GM18498 (cell line): ENCODE data around the gene TTLL10.

Experiments used
- ATAC-seq: cut with Tn5 transposase; IDR thresholded peaks from one replicate; pipeline ENCODE4 v1.9.1; 2021; ENCODE audit warnings: mild to moderate bottlenecking, moderate library complexity; ENCODE audit not compliant: unreplicated experiment

Gene TTLL10

GRCh38 chr1:1203561-1204424 lies 30.1 kb downstream of the TTLL10 start:
- no peak for ATAC-seq

GRCh38 chr1:1204425-1204920 lies 30.8 kb downstream of the TTLL10 start:
- no peak for ATAC-seq

DNA sequence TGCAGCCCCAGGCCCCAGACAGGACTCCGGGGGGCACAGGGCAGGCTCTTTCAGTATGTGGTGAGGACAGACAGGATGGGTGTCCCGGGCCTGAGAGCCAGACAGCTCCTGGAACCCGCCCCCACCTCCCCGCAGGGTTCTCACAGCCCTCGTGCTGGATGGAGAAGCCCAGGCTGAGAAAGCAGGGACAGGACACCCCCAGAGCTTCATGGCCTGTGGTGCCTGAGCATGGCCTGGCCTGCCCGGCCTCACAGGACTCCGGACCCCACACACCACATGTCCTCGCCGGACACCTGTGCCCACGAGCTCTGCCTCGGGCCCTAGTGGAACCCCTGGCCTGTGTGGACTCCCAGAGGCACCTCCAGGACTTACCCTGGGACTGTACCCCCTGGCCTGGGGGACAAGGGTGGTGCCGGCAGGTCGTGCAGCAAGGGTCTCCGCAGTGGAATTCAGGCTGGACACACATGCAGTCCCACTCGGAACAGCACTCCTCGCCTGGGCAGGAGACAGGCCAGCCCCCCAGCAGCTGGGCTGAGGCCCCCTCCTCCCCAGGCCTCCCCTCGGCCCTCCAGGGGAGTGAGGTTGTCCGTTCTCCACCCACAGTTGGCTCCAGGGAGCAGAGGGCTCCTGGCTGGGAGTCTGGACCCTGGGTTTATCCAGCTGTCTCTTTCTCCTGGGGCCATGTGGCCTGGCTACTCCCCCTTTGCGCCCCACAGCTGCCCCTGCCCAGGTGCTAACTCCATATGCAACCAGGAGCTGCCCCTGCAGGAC lies 31.5 kb downstream of the TTLL10 start:
- ATAC-seq, result no peak

- ATAC-seq, result no peak
These were observed 32.2 kb downstream of the TTLL10 start for GRCh38 chr1:1205769-1206375.

DNA sequence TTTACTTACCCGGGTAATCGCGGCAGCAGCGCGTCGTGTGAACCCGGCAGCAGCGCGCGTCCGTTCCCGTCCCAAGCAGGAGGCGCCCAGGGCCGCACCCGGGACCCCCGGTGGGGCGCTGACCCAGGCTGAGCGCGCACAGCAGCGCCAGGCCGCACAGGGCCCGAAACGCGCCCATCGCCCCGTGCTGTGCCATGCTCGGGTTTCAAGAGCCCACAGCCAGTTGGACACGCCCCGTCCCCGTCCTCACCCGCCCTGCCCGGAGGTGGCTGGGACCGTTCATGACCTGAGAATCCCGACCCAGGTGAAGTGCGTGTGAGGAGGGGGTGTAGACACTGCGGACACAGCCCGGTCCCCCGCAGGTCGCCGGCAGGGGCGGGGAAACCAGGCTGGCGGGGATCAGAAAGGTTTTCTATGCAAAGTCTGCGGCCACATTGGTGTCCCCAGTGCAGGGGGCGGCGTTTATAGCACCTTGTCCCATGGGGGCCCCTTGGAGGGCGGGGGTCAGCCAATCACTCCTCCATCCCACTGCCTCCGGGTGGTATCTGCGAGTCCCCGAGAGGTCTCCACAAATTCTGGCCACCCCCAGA lies 32.8 kb downstream of the TTLL10 start, which contains the start of gene TNFRSF18:
TSS of gene TNFRSF18 (minus strand) at position 217 of the 590 bp plus-strand sequence. CDS start at position 196, 21 bp downstream.
- no peak for ATAC-seq

GRCh38 chr1:1206966-1207531 lies 33.4 kb downstream of the TTLL10 start:
- ATAC-seq, result no peak

GRCh38 chr1:1207571-1207892 lies 33.9 kb downstream of the TTLL10 start:
- no peak for ATAC-seq

DNA sequence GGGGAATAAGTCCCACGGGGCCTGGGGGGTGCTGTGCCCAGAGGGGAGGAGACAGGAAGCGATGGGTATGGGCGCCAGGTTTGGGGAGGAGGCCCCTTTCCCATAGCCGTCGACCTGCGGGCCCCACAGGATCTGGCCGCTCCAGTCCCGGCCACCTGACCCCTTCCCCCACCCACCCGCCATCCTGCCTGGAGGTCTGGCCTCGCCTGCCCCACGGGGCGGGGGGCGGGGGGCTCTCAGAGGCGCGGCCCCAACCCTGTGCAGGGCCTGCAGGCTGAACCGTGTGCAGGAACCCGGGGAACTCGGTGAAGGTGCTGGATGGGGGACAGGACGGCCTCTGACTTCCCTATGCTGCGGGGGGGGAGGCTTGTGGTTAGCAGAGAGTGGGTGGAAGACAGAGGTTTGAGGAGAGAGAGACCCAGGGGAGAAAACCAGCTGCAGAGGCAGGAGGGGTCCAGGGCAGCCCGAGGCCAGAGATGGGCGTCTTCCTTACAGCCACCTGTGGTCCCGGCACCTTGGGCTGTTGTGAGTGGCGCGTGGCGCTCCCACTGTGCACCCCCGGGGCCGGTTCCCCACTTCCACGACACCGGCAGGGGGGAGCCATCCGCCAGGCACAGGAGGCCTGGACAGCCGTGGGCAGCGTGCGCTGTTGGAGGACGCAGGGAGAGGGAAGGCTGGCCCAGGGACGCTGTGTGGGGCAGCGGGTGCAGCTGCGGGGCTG lies 35.2 kb downstream of the TTLL10 start:
- no peak for ATAC-seq

GRCh38 chr1:1210726-1211540 lies 37.3 kb downstream of the TTLL10 start:
- ATAC-seq, result no peak

- ATAC-seq, result no peak
These were observed 38.1 kb downstream of the TTLL10 start for GRCh38 chr1:1211541-1212441.

DNA sequence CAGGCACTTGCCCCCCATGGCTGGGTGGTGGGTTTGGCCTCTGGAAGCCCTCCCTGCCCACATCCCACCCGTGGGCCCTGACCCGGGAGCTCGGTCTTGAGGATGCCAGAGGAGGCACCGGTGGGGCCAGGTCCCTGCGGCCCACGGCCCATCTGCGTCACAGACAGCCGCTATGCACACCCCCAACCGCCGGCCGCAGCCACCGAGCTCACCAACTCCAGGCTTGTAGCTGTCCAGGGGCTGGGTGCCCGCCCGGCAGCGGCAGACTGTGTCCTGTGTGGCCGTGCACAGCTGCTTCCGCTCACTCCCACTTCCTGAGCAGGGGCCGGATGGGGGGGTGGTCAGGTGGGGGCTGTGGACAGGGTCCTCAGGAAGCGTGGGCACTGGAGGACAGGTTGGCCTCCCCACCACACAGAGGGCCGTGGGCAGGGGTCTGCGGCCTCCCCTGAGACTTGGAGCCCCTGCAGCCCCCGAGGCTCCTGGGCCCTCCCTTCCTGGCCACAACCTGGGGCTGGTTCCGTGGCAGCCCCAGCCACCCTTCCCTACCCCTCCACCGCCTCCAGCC lies 39.2 kb downstream of the TTLL10 start:
- no peak for ATAC-seq

DNA sequence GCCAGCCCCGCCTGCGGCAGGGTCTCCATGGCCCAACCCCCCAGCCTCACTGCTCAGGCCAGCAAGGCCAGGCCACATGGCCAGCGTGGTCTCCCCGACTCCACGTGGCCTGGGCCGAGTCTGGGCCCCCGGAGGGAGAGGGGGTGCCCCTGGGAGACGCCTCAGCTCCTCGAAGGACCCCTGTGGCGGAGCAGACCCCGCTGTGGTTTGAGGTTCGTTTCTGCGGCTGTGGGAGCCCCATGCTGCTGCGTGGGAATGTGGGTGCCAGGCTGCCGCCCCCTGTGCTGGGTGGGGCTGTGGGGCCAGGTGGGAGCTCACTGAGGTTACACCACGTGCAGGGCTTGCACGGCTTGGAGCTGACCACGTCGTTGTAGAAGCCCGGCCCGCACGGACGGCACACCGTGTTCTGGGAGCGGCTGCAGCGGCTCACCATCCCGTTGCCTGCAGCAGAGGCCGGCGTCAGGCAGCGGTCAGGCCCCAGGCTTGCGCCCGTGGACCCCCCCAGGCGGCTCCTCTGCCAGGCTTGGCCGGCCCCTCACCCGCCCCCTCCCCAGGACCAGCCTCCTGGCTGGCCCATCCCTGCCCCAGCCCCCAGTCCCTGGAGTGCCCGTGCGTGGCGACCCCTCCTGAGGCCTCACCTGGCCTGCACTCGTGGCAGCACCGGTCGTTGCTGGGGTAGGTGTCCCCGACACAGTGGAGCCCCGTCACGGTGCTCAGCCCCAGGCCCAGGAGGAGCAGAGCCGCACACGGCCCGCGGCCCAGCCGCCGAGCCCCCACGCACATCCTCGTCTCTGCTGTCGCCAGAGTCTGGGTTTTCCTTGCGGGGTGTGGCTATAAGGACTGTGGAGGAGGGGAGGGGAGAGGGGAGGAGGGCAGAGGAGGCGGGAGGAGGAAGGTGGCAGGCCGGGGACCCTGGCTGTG lies 39.9 kb downstream of the TTLL10 start, which contains the start of gene TNFRSF4:
TSS of gene TNFRSF4 (minus strand) at position 809 of the 921 bp plus-strand sequence. CDS start at position 783, 26 bp downstream.
- no peak for ATAC-seq

- no peak for ATAC-seq
These were observed 41.5 kb downstream of the TTLL10 start for GRCh38 chr1:1215080-1215676.

DNA sequence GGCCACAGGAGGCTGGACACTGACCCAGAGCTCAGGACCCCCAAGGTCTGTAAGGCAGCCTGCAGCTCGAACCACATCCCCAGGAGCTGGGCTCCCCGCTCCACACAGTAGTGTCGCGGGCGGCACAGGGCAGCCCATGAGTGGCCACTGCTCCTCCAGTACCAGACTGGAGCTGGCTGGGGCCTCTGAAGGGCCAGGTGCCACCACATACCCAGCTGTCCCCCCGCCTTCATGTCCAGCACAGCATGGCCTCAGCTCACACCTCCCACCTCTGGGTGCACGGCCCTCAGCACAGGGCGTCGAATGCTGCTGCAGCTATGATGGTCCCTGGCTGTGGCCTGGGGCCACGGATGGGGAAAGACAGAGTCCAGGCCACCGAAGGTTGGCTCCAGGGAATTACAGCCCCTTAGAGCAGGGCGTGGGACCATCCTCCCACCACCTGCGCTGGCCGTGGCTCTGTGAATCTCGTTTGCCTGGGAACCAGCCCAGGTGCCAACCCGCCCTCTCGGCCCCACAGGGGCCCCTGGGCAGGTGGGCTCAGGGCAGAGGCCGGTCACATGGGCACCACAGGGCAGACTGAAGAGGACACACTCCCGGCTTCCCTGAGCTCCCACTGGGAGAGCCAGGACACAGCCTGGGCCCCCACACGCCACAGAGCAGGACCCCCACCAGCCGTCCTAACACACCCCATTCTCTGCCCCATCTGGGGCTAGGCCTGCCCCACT lies 42.4 kb downstream of the TTLL10 start:
- no peak for ATAC-seq

DNA sequence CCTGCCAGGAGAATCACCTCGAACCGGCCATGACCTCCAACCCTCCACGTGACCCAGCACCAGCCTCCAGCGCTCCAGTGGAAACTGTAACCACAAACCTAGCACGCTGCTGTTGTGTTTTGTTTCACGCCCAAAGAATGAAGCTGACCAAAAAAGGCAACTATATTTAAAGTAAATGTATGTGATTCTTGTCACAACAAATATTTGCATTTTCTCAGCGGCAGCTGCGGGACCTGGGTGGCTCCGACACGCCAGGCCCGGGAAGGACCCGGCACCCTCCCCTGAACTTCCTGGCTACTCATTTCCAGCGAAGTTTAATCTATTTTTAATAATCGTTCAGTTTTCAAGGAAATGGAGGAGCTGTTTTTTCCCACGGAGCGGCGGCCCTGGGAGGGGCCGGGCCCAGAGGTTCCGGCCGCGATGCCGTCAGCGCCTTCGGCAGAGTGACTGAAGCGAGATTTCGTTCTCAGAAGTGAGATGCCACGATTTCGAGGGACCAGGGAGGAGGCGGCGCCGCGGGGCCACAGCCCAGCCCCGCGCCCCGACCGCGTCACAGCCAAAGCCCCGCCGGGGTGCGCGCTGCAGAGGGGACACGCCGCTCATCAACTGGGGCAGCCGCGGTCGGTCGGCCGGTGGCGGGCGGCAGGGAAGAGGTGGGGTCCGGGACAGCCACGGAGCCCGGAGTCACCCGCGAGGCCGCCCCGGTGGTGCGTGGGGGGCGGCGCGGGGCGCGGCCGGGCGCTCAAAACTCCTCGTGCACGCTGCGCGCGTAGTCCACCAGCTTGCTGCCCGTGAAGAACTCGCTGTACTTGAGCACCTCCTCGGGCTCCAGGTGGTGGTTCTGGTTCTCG lies 43.3 kb downstream of the TTLL10 start:
- ATAC-seq, result no peak
